GM21723 (cell line): ENCODE measurements around the gene AKR1B1.

Experiments used
- ATAC-seq: cut with Tn5 transposase; IDR thresholded peaks from one replicate; pipeline ENCODE4 v1.9.1; 2021; ENCODE audit warnings: mild to moderate bottlenecking, moderate library complexity; ENCODE audit not compliant: unreplicated experiment

Gene AKR1B1

GRCh38 chr7:134420424-134421125, 38.3 kb downstream of the AKR1B1 start:
- no peak for ATAC-seq

- no peak for ATAC-seq
These were observed 39.0 kb downstream of the AKR1B1 start for GRCh38 chr7:134419875-134420274.

- no peak for ATAC-seq
These were observed 39.8 kb downstream of the AKR1B1 start for GRCh38 chr7:134419085-134419484.

GRCh38 chr7:134415700-134416099, 43.2 kb downstream of the AKR1B1 start:
- no peak for ATAC-seq

- no peak for ATAC-seq
These were observed 44.8 kb downstream of the AKR1B1 start for GRCh38 chr7:134414109-134414508.

- ATAC-seq: no peak
These were observed 51.6 kb downstream of the AKR1B1 start for GRCh38 chr7:134407311-134407710.

- ATAC-seq: no peak
These were observed 52.5 kb downstream of the AKR1B1 start for GRCh38 chr7:134406431-134406830.

GRCh38 chr7:134405299-134405698, 53.6 kb downstream of the AKR1B1 start:
- ATAC-seq: no peak

GRCh38 chr7:134403062-134403461, 55.8 kb downstream of the AKR1B1 start:
- no peak for ATAC-seq

- no peak for ATAC-seq
These were observed 58.0 kb downstream of the AKR1B1 start for GRCh38 chr7:134400859-134401258.

GRCh38 chr7:134396031-134396430, 62.9 kb downstream of the AKR1B1 start:
- no peak for ATAC-seq

- ATAC-seq: no peak
These were observed 63.3 kb downstream of the AKR1B1 start for GRCh38 chr7:134395604-134396003.

- no peak for ATAC-seq
These were observed 64.8 kb downstream of the AKR1B1 start for GRCh38 chr7:134394056-134394455.
